HG02884 (cell line): Measurements from ENCODE around the gene ARMH1.
"Not testable (repeated sequence)": the region's sequence is repeated elsewhere in the genome, so short reads cannot be mapped to it uniquely, and the experiment has no call there.

ENCODE experiments used
- ATAC-seq: cut with Tn5 transposase; IDR thresholded peaks from one replicate; pipeline ENCODE4 v1.9.1; 2021; ENCODE audit warnings: mild to moderate bottlenecking, moderate library complexity; ENCODE audit not compliant: unreplicated experiment

The ARMH1 gene

GRCh38 chr1:44664730-44665370, 9.7 kb upstream of the ARMH1 start:
- ATAC-seq: peak; percentile 45

DNA sequence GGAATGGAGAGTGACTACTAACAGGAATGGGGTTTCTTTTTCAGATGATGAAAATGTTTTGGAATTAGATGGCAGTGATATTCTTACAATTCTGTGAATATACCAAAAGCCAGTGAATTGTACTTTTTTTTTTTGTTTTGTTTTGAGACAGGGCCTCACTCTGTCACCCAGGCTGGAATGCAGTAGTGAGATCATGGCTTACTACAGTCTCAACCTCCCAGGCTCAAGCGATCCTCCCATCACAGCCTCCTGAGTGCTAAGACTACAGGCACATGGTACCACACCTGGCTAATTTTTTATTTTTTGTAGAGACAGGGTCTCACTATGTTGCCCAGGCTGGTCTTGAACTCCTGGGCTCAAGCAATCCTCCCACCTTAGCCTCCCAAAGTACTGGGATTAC, 7.8 kb upstream of the ARMH1 start:
- not testable (repeated sequence) for ATAC-seq

- ATAC-seq: no peak
These were observed 3.5 kb upstream of the ARMH1 start for GRCh38 chr1:44670751-44671640.

- ATAC-seq: no peak
These were observed 2.1 kb upstream of the ARMH1 start for GRCh38 chr1:44672254-44672955.

DNA sequence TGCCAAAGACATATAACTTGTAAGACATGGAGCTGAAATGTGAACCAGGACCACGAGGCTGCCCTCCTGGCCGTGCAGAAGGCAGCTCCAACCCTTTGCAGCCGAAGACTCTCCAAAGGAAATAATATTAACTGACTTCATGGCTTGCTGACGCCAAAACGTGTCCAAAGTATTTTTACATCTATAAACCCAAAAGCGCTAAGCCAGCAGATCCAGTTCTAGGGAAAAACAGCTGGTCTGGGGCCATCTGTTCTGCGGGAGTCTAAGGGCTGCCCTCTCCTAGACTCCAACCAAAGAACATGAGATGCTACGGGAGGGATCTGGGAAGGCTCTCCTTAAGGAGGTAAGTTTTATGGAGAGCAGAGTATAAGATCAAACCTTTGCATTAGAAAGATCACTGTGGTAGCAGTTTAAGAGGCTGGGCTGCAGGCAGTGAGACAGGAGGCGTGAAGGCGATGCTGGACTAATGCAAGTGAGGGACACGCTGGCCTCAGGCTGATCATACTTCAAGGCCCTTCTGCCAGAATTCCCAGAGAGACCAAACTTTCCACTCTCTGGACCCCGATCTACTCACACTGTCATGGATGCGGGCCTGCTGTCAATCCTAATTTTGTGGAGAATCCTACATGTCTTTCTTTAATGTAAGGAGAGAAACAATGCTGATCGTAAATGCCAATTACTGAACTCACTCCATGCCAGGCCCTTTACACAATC, 1.4 kb upstream of the ARMH1 start:
- ATAC-seq: no peak

- no peak for ATAC-seq
These were observed 820 bp upstream of the ARMH1 start for GRCh38 chr1:44673675-44674112.

GRCh38 chr1:44675186-44675585, 672 bp downstream of the ARMH1 start:
- ATAC-seq: no peak

- no peak for ATAC-seq
These were observed 2.1 kb downstream of the ARMH1 start for GRCh38 chr1:44676484-44677200.

GRCh38 chr1:44677201-44677766, 2.8 kb downstream of the ARMH1 start:
- no peak for ATAC-seq

DNA sequence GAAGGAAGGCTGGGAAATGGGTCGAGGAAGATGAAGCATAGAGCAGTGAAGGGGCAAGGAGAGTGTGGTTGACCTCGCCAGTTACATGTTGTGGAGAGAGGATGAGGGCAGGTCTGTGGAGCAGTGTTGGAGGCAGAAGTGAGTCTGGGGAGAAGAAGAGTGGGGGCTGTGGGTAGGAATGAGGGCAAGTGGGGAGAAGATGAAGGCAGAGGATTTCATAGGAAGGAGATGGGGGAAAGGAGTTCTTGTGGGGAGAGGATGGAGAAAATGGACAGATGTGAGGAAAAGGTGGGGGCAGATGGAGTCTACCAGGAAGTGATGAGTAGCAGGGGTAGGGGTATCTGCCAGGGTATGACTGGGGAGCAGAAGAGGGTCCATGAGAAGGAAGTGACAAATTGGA, 3.6 kb downstream of the ARMH1 start:
- ATAC-seq: no peak

DNA sequence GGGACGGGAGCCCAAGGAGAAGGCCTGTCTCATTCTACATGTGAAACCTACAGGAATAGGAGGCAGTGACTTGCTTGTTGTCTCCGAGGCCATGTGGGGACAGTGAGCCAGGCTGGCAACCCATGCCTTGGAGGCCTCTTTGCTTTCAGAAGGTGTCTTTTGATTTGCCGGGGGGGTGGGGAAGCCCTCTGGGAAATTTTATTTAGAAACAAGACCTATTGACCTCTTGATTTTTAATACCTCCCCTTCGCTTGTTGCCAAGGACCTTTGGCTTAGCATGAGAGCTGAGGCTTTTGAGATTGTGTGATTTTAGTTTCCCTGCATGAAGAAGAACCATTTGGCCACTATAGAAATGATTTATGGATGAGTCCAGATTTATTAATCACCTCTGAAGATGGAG, 4.1 kb downstream of the ARMH1 start:
- ATAC-seq: no peak

GRCh38 chr1:44679468-44679867, 5.0 kb downstream of the ARMH1 start:
- ATAC-seq: no peak

DNA sequence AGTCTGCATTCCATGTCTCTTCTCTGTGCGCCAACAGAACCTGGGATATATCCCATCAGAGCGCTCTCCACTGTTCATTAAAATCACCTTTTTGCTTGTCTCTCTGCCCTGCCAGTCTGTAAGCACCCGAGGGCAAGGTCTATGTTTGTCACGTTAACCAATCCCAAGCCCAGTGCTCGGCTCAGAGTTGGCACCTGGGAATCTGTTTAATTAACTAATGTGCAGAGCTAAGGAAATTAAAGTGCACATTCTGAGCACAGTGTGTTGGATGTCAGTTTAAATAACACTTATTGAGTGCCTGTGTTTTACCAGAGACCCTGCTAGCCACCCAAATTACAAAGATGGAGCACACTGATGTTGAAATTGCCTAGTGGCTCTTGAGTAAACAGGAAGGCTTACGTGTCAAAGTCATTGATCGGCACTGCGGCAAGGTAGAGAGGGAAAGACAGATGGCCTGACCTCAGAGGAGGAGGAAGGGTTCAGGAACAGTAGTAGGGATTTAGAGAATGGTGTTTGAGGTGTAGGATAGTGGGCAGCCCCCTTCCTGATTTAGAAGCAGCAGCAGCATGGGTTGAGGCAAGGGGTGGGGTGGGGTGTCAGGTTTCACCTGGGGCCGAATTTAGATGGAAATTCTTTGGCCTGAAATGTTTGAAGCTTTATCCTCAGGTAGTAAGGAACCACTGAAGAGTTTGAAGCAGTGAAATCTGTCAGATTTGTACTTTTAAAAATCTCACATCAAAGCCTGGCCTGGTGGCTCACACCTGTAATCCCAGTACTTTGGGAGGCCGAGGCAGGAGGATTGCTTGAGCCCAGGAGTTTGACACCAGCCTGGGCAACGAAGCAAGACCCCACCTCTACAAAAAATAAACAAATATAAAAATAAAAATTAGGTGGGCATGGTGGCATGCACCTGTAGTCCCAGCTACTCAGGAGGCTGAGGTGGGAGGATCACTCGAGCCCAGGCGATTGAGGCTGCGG, 7.7 kb downstream of the ARMH1 start:
- ATAC-seq: no peak

DNA sequence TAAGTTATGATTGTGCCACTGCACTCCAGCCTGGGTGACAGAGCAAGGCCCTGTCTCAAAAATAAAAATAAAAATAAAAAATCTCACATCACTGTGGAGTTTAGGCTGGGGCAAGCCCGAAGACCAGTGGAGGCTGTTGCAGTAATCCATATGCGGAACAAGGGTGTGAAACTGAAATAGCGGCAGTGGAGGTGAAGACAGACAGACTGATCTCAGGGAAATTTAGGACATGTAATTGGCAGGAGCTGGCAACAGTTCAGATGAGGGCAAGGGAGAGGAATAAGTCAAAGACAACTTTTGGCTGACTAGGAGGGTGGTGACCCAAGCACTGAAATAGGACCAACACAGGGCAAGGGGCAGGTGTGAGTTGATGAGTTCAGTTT, 8.4 kb downstream of the ARMH1 start:
- no peak for ATAC-seq

DNA sequence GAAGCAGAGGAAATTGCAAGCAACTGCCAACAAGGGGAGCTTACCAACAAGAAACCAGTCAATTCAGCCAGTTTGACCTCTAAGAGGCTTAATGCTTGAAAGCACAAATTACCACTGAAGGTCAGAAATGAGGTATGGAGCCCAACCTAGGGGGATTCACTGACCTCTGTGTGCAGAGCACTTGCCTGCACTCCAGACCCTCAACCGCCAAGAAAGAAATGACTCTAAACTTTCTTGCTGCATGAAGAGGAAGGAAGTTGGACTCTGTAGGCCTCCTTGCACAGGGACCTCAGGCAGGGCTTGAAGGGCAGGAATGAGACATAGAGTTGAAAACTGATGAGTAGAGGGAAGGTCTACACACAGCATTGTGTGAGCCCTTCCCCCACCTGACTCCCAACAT, 10.0 kb downstream of the ARMH1 start:
- peak; percentile 73 for ATAC-seq

DNA sequence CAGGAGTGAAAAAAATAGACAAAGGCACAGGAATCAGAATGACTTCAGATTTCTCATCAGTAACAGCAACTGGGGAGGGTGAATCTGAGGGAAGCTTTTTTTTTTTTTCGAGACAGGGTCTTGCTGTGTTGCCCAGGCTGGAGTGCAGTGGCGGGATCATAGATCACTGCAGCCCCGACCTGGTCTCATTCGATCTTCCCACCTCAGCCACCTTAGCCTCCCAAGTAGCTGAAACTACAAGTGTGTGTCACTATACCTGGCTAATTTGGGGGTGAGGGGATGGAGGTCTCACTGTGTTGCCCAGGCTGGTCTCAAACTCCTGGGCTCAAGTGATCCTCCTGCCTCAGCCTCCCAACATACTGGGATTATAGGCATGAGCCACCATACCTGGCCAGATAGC, 10.7 kb downstream of the ARMH1 start:
- no peak for ATAC-seq

GRCh38 chr1:44685881-44686280, 11.4 kb downstream of the ARMH1 start:
- no peak for ATAC-seq

DNA sequence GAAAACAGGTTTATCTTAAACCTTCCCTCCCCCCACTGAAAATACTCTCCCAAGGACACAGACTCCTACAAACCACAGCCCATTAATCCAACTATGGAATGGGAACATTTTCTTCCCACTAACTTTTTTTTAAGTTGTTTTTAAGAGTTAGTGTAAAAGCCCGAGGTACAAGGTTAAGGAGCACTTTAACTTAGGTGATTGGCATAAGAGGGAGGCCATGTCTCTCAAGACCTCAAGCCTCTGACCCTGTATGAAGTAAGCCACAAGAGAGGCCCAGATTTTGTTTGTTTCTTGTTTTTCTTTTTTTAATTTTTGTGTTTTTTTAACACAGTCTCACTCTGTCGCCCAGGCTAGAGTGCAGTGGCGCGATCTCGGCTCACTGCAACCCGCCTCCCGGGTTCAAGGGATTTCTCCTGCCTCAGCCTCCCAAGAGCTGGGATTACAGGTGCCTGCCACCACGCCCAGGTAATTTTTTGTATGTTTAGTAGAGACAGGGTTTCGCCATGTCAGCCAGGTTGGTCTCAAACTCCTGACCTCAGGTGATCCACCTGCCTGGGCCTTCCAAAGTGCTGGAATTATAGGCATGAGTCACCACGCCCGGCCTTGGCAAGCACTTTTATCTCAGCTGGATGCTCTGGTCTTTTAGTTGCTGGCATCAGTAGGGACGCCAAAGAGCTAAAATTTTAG, 14.4 kb downstream of the ARMH1 start:
- no peak for ATAC-seq

- ATAC-seq: no peak
These were observed 14.9 kb downstream of the ARMH1 start for GRCh38 chr1:44689447-44689765.
